IPS DF 6.9 (cell line): Measurements from ENCODE around the gene RTN4RL1.

Source experiments
- DNase-seq: peaks from one replicate; pipeline ENCODE4 v3.0.0-alpha.2; 2013; ENCODE audit warnings: low read depth, low spot score
- H3K27ac ChIP-seq: one replicate; pipeline ENCODE4 v1.5.1; 2013; ENCODE audit warnings: low read length, control low read depth
- H3K27me3 ChIP-seq: 2 replicates; pipeline ENCODE4 v1.6.1; 2013; ENCODE audit warnings: mild to moderate bottlenecking, low read length; ENCODE audit not compliant: control insufficient read depth, insufficient read depth
- H3K36me3 ChIP-seq: 2 replicates; pipeline ENCODE4 v1.6.1; 2013; ENCODE audit warnings: low read length; ENCODE audit not compliant: control insufficient read depth, insufficient read depth
- H3K4me1 ChIP-seq: 2 replicates; pipeline ENCODE4 v1.6.1; 2013; ENCODE audit warnings: low read length; ENCODE audit not compliant: control insufficient read depth, insufficient read depth
- H3K4me3 ChIP-seq: 2 replicates; pipeline ENCODE4 v1.5.1; 2013; ENCODE audit warnings: mild to moderate bottlenecking, low read length
- H3K9me3 ChIP-seq: 2 replicates; pipeline ENCODE4 v1.6.1; 2013; ENCODE audit warnings: low read length, inconsistent platforms; ENCODE audit not compliant: control insufficient read depth, insufficient read depth
- WGBS: extraction: QIAGEN DNeasy Blood & Tissue Kit; methylation state at CpG from one replicate; pipeline ENCODE4 v1.1.7; 2013; ENCODE audit warnings: mixed read lengths, missing lambda C conversion rate; ENCODE audit not compliant: insufficient read length, insufficient coverage; 5-methylcytosine and 5-hydroxymethylcytosine counted together

RTN4RL1 gene

DNA sequence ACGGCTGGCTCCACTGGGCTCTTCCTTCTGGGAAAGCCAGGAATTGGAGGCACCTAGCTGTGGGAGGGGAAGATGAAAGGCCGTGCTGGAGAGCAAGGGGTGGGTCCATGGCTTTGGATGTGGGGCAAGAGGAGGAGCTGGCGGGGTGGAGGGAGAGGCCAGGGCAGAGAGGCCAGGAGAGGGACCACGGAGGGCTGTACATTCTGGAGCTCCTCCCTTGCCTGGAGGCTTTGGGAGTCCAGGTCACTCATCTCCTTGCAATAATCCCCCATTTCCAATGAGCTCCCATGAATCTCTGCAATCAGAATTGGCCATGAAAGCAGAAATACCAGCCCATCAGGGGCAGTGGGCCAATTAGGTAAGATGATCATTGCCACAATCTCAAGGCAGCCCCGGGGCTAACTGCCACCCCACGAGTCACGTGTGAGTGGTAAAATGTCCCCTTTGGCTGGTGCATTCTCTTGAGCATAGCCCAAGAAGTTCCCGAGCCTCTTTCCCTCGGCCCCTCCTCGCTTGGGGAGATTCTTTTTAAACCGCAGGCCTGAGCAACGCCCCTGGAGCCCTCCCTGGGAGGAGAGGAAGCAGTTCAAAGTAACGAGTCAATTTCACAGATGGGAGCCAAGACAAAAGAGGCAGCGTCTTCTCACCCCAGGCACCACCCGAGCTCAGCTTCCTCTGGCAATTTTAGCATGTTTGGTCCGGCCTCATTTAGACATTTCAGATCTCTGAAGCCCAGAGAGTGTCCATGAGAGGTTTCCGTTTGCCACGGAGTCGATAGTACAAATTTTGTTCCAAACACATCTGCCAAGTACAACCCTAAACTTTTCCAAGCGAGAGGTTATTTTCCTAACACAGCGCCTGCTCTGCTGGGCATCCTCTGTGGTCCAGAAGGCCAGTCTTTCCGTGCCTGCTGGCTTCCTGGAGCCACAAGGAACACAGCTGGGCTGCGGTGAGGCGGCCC, 13.4 kb downstream of the RTN4RL1 start:
- peaks cover 1% of the 10 kb centered on the region; the same call in 1 of the 2 replicates for H3K4me1 ChIP-seq
- DNase-seq = no peak
- H3K4me3 ChIP-seq = no peak overlapping the region
- no peak overlapping the region for H3K27ac ChIP-seq
- H3K27me3 ChIP-seq = no peaks in the 10 kb centered on the region
- no CpG with 5 or more reads among the region's 24 CpGs for WGBS
- H3K9me3 ChIP-seq = no peaks in the 10 kb centered on the region
- no peaks in the 10 kb centered on the region for H3K36me3 ChIP-seq

DNA sequence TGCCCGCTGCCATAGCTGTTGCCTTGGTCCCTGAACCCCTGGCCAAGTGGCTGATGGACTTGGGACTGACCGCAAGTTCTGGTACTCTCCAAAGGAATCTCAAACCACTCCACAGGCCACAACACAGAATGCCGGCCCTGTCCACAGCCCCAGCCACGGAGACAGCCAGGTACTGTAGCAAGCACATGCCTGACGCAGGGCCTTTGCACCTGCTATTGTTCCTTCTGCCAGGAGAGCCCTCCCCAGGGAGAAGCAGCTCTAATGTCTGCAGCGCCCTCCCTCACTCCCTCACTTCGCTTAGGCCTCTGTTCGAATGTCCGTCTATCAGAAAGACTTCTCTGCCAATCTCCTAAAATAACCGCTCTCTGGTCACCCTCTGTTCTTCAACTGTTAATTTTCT, 15.4 kb downstream of the RTN4RL1 start:
- no peak for DNase-seq
- no peaks in the 10 kb centered on the region for H3K9me3 ChIP-seq
- H3K36me3 ChIP-seq = no peaks in the 10 kb centered on the region
- H3K4me1 ChIP-seq = peaks cover 1% of the 10 kb centered on the region; the same call in 1 of the 2 replicates
- no CpG with 5 or more reads among the region's 10 CpGs for WGBS
- no peak overlapping the region for H3K27ac ChIP-seq
- no peaks in the 10 kb centered on the region for H3K27me3 ChIP-seq
- H3K4me3 ChIP-seq = no peak overlapping the region

DNA sequence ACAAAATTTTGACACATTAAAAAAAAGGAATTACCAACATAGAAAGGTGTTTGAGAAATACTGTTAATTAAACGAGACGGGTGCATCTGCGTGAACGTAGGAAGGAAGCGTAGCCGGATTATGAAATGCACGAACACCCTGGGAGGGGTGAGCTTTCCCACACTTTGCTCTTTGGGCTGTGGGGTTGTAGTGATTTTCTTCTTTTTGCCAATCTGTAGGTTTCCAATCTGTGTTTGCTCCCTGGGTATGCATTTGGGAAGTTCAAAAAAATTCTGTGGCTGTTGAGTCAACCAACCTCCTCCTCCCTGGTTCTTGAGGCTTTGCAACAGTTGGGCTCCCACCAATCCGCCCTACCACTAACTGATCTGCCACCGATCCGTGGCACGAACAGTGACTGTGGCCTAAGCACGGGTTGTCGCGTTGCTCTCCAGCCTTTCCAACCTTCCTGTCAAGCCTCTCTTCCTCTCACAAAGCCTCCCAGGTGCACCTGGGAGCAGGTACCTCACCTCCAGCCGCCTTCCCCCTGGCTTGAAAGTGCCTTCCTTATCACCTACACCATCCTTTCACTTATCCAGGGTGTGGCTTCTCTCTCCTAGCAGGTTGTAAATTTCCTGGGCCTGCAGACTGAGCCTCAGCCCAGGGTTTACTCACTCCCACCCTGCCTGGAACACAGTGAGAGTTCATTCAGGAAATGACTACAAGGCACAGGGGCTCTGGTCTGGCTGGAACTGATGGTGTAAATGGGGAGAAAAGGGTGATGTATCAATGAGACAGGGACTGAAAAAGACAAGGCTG, 16.6 kb downstream of the RTN4RL1 start:
- peaks cover 1% of the 10 kb centered on the region; the same call in 1 of the 2 replicates for H3K4me1 ChIP-seq
- DNase-seq = no peak
- WGBS = no CpG with 5 or more reads among the region's 15 CpGs
- H3K27ac ChIP-seq = no peak overlapping the region
- H3K9me3 ChIP-seq = no peaks in the 10 kb centered on the region
- no peaks in the 10 kb centered on the region for H3K36me3 ChIP-seq
- H3K4me3 ChIP-seq = no peak overlapping the region
- no peaks in the 10 kb centered on the region for H3K27me3 ChIP-seq

DNA sequence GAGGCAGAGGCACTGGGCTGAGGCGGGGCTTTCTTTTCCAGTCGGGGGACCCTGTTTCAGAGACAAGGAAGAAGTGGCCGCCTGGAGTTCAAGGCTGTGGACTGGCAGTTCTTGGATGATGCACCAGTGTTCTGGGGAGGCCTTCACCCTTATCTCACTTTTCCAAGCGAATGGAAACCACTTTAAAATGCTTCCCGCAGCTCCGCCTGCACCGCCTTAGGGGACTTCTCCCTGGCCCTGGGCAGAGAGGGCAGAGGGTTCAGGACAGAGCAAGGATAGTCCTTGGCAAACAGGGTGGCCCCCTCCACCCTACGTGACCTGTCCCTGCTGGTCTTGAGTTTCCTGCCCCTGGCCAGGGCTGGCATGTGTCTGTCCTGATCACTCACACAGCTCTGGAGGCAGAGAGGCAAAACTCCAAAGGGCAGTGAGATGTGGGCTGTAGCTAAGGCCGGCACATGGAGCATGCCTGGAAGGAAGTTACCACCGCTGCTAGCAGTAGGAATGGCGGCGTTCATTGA, 20.6 kb downstream of the RTN4RL1 start:
- no peak overlapping the region for H3K27ac ChIP-seq
- no peak for DNase-seq
- no peaks in the 10 kb centered on the region for H3K36me3 ChIP-seq
- no peaks in the 10 kb centered on the region; the same call in 1 of the 2 replicates for H3K4me1 ChIP-seq
- no peaks in the 10 kb centered on the region for H3K9me3 ChIP-seq
- WGBS = no CpG with 5 or more reads among the region's 12 CpGs
- H3K4me3 ChIP-seq = no peak overlapping the region
- H3K27me3 ChIP-seq = no peaks in the 10 kb centered on the region

DNA sequence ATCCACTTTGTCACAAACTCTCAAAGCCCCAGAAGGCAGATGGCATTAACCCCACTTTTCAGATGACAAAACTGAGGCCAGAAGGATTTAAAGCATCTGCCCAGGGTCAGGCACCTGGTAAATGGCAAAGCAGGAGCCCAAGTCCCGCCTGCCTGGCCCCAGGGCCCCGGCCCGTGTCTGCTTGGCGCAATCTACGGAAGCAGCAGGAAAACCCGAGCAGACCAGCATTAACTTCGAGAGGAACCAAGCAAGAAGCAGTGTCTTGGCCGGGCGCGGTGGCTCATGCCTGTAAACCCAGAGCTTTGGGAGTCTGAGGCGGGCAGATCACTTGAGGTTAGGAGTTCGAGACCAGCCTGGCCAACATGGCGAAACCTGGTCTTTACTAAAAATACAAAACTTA, 21.6 kb downstream of the RTN4RL1 start:
- H3K27me3 ChIP-seq = peaks cover 3% of the 10 kb centered on the region
- no peak overlapping the region for H3K4me3 ChIP-seq
- no peak overlapping the region for H3K27ac ChIP-seq
- no peaks in the 10 kb centered on the region; the same call in 1 of the 2 replicates for H3K4me1 ChIP-seq
- no peaks in the 10 kb centered on the region for H3K36me3 ChIP-seq
- DNase-seq = no peak
- no CpG with 5 or more reads among the region's 13 CpGs for WGBS
- H3K9me3 ChIP-seq = no peaks in the 10 kb centered on the region

DNA sequence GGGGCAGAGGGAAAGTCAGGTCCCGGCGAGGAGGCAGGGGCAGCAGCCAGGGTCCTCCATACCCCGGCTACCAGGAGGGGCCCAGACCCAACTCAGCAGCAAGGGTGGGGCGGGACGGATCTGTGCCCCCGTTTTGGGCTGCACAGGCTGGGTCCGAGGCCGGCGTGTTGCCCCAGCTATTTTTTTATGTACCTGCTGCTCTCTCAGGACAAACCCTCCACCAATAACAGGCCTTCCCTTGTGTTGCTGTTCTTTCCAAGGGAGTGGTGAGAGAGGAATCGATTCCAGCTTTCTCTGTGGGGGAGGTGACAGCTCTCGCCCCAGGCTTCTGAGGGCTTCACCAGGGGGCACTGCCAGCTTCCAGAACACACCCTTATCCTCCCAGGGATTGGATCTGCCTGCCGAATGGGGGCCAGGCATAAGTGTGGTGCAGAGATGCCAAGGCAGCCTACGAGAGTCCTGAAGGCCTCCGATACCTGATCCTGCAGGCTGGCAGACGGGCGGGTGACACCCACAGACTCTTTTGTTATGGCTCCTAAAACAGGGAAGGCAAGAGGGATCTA, 22.3 kb downstream of the RTN4RL1 start:
- Histone ChIP-seq H3K4me3 (no peak overlapping the region), H3K36me3 (no peaks in the 10 kb centered on the region), H3K27ac (no peak overlapping the region), H3K27me3 (peaks cover 3% of the 10 kb centered on the region), H3K4me1 (no peaks in the 10 kb centered on the region; the same call in 1 of the 2 replicates), H3K9me3 (no peaks in the 10 kb centered on the region)
- DNase-seq = no peak
- no CpG with 5 or more reads among the region's 16 CpGs for WGBS

DNA sequence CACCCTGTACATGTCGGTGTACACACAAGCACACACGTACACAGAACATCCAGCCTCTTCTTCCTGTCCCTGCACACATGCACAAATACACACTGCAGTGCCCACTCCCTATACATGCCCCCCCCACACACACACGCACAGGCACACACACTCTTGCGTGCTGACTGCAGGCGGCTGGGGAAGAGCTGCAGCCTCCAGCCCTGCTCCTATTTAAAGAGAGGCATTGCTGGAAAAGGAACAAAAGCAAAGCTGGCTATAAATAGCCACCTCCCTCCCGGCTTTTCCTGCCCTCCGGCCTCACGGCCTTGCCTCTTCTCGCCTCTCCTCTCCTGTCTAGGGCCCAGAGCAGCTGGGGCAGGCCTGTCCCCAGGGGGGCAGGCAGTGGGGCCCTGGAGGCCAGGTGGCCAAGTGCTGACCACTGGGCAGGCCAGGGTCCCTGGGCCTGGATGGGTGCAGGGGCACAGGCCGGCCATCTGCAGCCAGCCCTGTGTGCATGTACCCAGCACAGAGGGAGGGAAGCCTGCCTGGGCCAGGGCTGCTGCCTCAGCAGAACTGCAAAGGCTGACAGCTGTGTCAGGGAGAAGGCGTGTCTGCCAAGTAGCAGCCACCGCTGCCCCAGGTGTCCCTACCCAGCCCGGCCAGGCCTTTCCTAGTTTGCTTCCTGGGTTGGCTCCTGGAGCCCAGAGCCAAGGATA, 25.4 kb downstream of the RTN4RL1 start:
- no peaks in the 10 kb centered on the region; the same call in 1 of the 2 replicates for H3K4me1 ChIP-seq
- H3K27me3 ChIP-seq = peaks cover 3% of the 10 kb centered on the region
- H3K27ac ChIP-seq = no peak overlapping the region
- no peaks in the 10 kb centered on the region for H3K36me3 ChIP-seq
- no CpG with 5 or more reads among the region's 13 CpGs for WGBS
- no peak for DNase-seq
- H3K9me3 ChIP-seq = no peaks in the 10 kb centered on the region
- H3K4me3 ChIP-seq = no peak overlapping the region

DNA sequence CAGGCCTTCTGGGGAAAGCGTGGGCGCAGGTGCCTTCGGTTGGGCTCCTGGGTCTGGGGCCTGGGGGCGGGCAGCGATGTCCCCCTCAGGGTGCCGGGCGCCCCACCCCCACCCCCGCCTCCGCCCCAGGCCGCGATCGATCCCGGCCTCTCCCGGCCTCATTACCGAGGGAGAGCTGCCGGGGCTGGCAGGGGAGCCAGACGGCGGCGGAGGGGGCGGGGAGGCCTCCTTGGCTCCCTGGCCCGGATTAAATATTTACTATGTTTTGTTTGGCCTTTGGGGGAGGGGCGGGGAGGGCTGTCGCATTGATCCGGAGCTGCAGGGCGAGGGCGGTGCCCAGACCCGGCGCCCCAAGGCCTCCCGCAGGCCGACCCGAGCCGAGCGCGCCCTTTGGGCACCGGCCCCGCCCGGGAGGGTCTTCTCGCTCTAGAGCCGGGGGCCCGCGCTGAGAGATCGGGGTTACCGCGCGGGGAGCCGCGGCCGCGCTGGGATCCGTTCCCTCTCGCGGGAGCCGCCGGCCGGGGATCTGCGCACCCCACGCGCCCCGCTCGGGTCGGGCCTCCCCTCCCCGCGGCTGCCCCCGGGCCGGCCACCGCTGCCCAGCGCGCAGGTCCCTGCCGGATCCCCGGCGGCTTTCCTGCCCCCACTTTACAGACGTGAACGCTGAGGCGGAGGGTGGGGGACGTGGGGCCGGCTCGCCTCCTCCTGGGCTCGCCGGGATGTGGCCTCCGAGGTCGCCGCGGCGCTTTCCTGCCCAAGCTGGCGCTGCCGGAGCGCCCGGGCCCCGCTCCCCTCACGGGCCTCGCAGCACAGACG, 27.0 kb downstream of the RTN4RL1 start:
- Histone ChIP-seq H3K27me3 (peaks cover 3% of the 10 kb centered on the region), H3K4me1 (no peaks in the 10 kb centered on the region; the same call in 1 of the 2 replicates), H3K9me3 (no peaks in the 10 kb centered on the region), H3K27ac (no peak overlapping the region), H3K4me3 (peak overlapping the region; percentile 53; the same call in 1 of the 2 replicates), H3K36me3 (no peaks in the 10 kb centered on the region)
- no CpG with 5 or more reads among the region's 92 CpGs for WGBS
- no peak for DNase-seq

DNA sequence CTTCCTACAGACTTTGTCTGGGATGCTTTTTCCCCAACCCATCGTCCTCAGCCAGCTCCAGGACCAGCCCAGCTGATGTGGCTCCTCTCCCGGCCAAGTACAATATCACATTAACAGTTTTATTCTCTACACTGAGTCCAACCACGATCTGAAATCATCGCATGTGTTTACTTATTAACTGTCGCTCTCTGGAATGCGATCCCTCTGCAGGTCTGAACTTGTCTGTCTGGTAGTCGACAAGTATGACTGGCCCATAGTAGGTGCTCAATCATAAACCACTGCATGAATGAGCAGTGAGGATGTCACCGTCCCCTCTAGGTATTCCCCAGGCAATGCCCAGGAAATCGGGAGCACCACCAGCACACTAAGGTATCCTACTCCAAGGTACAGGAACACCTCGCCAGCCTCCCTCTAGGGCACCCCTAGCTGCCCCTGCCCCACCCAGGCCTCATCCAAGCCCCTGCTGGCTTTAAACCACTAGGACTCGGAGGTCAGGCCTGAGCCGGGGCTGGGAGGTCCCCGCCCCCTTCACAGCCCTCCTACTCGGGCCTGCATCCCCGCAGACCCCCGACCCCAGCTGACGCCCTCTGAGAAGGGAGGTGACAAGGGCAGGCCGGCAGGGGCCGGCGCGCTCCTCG, 27.7 kb downstream of the RTN4RL1 start:
- Histone ChIP-seq H3K4me3 (peak overlapping the region; percentile 53; the same call in 1 of the 2 replicates), H3K4me1 (no peaks in the 10 kb centered on the region; the same call in 1 of the 2 replicates), H3K36me3 (no peaks in the 10 kb centered on the region), H3K9me3 (no peaks in the 10 kb centered on the region), H3K27ac (no peak overlapping the region), H3K27me3 (peaks cover 3% of the 10 kb centered on the region)
- no peak for DNase-seq
- WGBS = no CpG with 5 or more reads among the region's 22 CpGs
